Stimulated activated CD4-positive, alpha-beta T cell treated with anti-CD3 and anti-CD28 coated beads, Interleukin-15, amount 100 ng/mL, for 48 hours (primary cell): ENCODE measurements around the gene SF3A2.

ENCODE experiments used
- DNase-seq, 2 donors: peaks; one replicate each; pipeline ENCODE4 v3.0.0-alpha.2; 2020; ENCODE audit warnings: low read depth in 2 of 2

The SF3A2 gene

GRCh38 chr19:2240881-2241760 is 4.5 kb downstream of the SF3A2 start:
- no peak for DNase-seq

GRCh38 chr19:2242092-2242537 is 5.5 kb downstream of the SF3A2 start:
- no peak for DNase-seq

GRCh38 chr19:2242816-2243215 is 6.2 kb downstream of the SF3A2 start:
- DNase-seq = no peak

GRCh38 chr19:2243274-2244124 is 6.9 kb downstream of the SF3A2 start:
- DNase-seq = no peak

GRCh38 chr19:2244125-2244411 is 7.4 kb downstream of the SF3A2 start:
- no peak for DNase-seq

GRCh38 chr19:2244486-2244885 is 7.9 kb downstream of the SF3A2 start:
- no peak for DNase-seq

- no peak for DNase-seq
These were observed 8.6 kb downstream of the SF3A2 start for GRCh38 chr19:2245273-2245672.

- no peak for DNase-seq
These were observed 9.5 kb downstream of the SF3A2 start for GRCh38 chr19:2246014-2246620.

- DNase-seq = no peak
These were observed 10.3 kb downstream of the SF3A2 start for GRCh38 chr19:2246801-2247361.

- no peak for DNase-seq
These were observed 10.9 kb downstream of the SF3A2 start for GRCh38 chr19:2247433-2248101.

GRCh38 chr19:2248136-2249009 is 11.7 kb downstream of the SF3A2 start:
- no peak for DNase-seq

- no peak for DNase-seq
These were observed 12.6 kb downstream of the SF3A2 start, which contains the start of gene AMH for GRCh38 chr19:2249010-2249866. AMH (plus strand) TSS chr19:2249323; CDS start chr19:2249333, 10 bp downstream.

- no peak for DNase-seq
These were observed 13.5 kb downstream of the SF3A2 start for GRCh38 chr19:2249880-2250765.

GRCh38 chr19:2250766-2251105 is 14.1 kb downstream of the SF3A2 start:
- no peak for DNase-seq

- DNase-seq = no peak
These were observed 14.8 kb downstream of the SF3A2 start for GRCh38 chr19:2251106-2252054.

- DNase-seq = no peak
These were observed 15.6 kb downstream of the SF3A2 start for GRCh38 chr19:2252055-2252796.

GRCh38 chr19:2252797-2253105 is 16.1 kb downstream of the SF3A2 start:
- DNase-seq = no peak
